ENCODE results near the gene MAPK4.

MAPK4 gene

GRCh38 chr18:50748243-50749229, 188.6 kb downstream of the MAPK4 start:
- Histone ChIP-seq H3K4me3 (ENCODE audit: low read depth in 1 of 2, low read length in 2 of 2) (no peak overlapping the region), H3K36me3 (ENCODE audit: control insufficient read depth in 1 of 2, insufficient read depth in 2 of 2, low read length in 2 of 2) (no peaks in the 10 kb centered on the region), H3K27ac (ENCODE audit: low read length) (no peak overlapping the region), H3K9me3 (ENCODE audit: control insufficient read depth in 1 of 2, low read length in 2 of 2) (no peaks in the 10 kb centered on the region), H3K27me3 (ENCODE audit: low read depth, low read length) (no peaks in the 10 kb centered on the region), H3K4me1 (ENCODE audit: control insufficient read depth in 1 of 2, insufficient read depth in 2 of 2, low read length in 2 of 2) (no peaks in the 10 kb centered on the region)

GRCh38 chr18:50749421-50749820, 189.5 kb downstream of the MAPK4 start:
- Histone ChIP-seq H3K27ac (ENCODE audit: low read length) (no peak overlapping the region), H3K4me3 (ENCODE audit: low read depth in 1 of 2, low read length in 2 of 2) (no peak overlapping the region), H3K27me3 (ENCODE audit: low read depth, low read length) (no peaks in the 10 kb centered on the region), H3K9me3 (ENCODE audit: control insufficient read depth in 1 of 2, low read length in 2 of 2) (no peaks in the 10 kb centered on the region), H3K4me1 (ENCODE audit: control insufficient read depth in 1 of 2, insufficient read depth in 2 of 2, low read length in 2 of 2) (no peaks in the 10 kb centered on the region), H3K36me3 (ENCODE audit: control insufficient read depth in 1 of 2, insufficient read depth in 2 of 2, low read length in 2 of 2) (no peaks in the 10 kb centered on the region)

- Histone ChIP-seq H3K27ac (ENCODE audit: low read length) (no peak overlapping the region), H3K4me1 (ENCODE audit: control insufficient read depth in 1 of 2, insufficient read depth in 2 of 2, low read length in 2 of 2) (no peaks in the 10 kb centered on the region), H3K27me3 (ENCODE audit: low read depth, low read length) (no peaks in the 10 kb centered on the region), H3K4me3 (ENCODE audit: low read depth in 1 of 2, low read length in 2 of 2) (no peak overlapping the region), H3K9me3 (ENCODE audit: control insufficient read depth in 1 of 2, low read length in 2 of 2) (no peaks in the 10 kb centered on the region), H3K36me3 (ENCODE audit: control insufficient read depth in 1 of 2, insufficient read depth in 2 of 2, low read length in 2 of 2) (no peaks in the 10 kb centered on the region)
Observed at GRCh38 chr18:50749945-50750344, 190.1 kb downstream of the MAPK4 start.

GRCh38 chr18:50750546-50750945, 190.7 kb downstream of the MAPK4 start:
- H3K36me3 ChIP-seq (ENCODE audit: control insufficient read depth in 1 of 2, insufficient read depth in 2 of 2, low read length in 2 of 2) = no peaks in the 10 kb centered on the region
- no peak overlapping the region for H3K4me3 ChIP-seq (ENCODE audit: low read depth in 1 of 2, low read length in 2 of 2)
- H3K4me1 ChIP-seq (ENCODE audit: control insufficient read depth in 1 of 2, insufficient read depth in 2 of 2, low read length in 2 of 2) = no peaks in the 10 kb centered on the region

GRCh38 chr18:50751490-50751889, 191.6 kb downstream of the MAPK4 start:
- Histone ChIP-seq H3K27me3 (ENCODE audit: low read depth, low read length) (no peaks in the 10 kb centered on the region), H3K4me1 (ENCODE audit: control insufficient read depth in 1 of 2, insufficient read depth in 2 of 2, low read length in 2 of 2) (no peaks in the 10 kb centered on the region), H3K9me3 (ENCODE audit: control insufficient read depth in 1 of 2, low read length in 2 of 2) (no peaks in the 10 kb centered on the region), H3K36me3 (ENCODE audit: control insufficient read depth in 1 of 2, insufficient read depth in 2 of 2, low read length in 2 of 2) (no peaks in the 10 kb centered on the region), H3K4me3 (ENCODE audit: low read depth in 1 of 2, low read length in 2 of 2) (no peak overlapping the region), H3K27ac (ENCODE audit: low read length) (no peak overlapping the region)

More at GRCh38 chr18:50750546-50750945, 190.7 kb downstream of the MAPK4 start:
- Histone ChIP-seq H3K27me3 (ENCODE audit: low read depth, low read length) (no peaks in the 10 kb centered on the region), H3K9me3 (ENCODE audit: control insufficient read depth in 1 of 2, low read length in 2 of 2) (no peaks in the 10 kb centered on the region), H3K27ac (ENCODE audit: low read length) (no peak overlapping the region)

GRCh38 chr18:50751947-50752346, 192.1 kb downstream of the MAPK4 start:
- H3K4me3 ChIP-seq (ENCODE audit: low read depth in 1 of 2, low read length in 2 of 2) = no peak overlapping the region
- no peaks in the 10 kb centered on the region for H3K9me3 ChIP-seq (ENCODE audit: control insufficient read depth in 1 of 2, low read length in 2 of 2)
- H3K36me3 ChIP-seq (ENCODE audit: control insufficient read depth in 1 of 2, insufficient read depth in 2 of 2, low read length in 2 of 2) = no peaks in the 10 kb centered on the region
- no peaks in the 10 kb centered on the region for H3K27me3 ChIP-seq (ENCODE audit: low read depth, low read length)
- no peak overlapping the region for H3K27ac ChIP-seq (ENCODE audit: low read length)
- no peaks in the 10 kb centered on the region for H3K4me1 ChIP-seq (ENCODE audit: control insufficient read depth in 1 of 2, insufficient read depth in 2 of 2, low read length in 2 of 2)

GRCh38 chr18:50753311-50753710, 193.4 kb downstream of the MAPK4 start:
- no peaks in the 10 kb centered on the region for H3K27me3 ChIP-seq (ENCODE audit: low read depth, low read length)
- no peaks in the 10 kb centered on the region for H3K9me3 ChIP-seq (ENCODE audit: control insufficient read depth in 1 of 2, low read length in 2 of 2)
- no peaks in the 10 kb centered on the region for H3K36me3 ChIP-seq (ENCODE audit: control insufficient read depth in 1 of 2, insufficient read depth in 2 of 2, low read length in 2 of 2)
- no peak overlapping the region for H3K27ac ChIP-seq (ENCODE audit: low read length)
- no peak overlapping the region for H3K4me3 ChIP-seq (ENCODE audit: low read depth in 1 of 2, low read length in 2 of 2)
- H3K4me1 ChIP-seq (ENCODE audit: control insufficient read depth in 1 of 2, insufficient read depth in 2 of 2, low read length in 2 of 2) = no peaks in the 10 kb centered on the region

GRCh38 chr18:50754297-50754696, 194.4 kb downstream of the MAPK4 start:
- Histone ChIP-seq H3K27me3 (ENCODE audit: low read depth, low read length) (no peaks in the 10 kb centered on the region), H3K4me3 (ENCODE audit: low read depth in 1 of 2, low read length in 2 of 2) (no peak overlapping the region), H3K4me1 (ENCODE audit: control insufficient read depth in 1 of 2, insufficient read depth in 2 of 2, low read length in 2 of 2) (no peaks in the 10 kb centered on the region), H3K9me3 (ENCODE audit: control insufficient read depth in 1 of 2, low read length in 2 of 2) (no peaks in the 10 kb centered on the region), H3K27ac (ENCODE audit: low read length) (no peak overlapping the region), H3K36me3 (ENCODE audit: control insufficient read depth in 1 of 2, insufficient read depth in 2 of 2, low read length in 2 of 2) (no peaks in the 10 kb centered on the region)

- Histone ChIP-seq H3K36me3 (ENCODE audit: control insufficient read depth in 1 of 2, insufficient read depth in 2 of 2, low read length in 2 of 2) (no peaks in the 10 kb centered on the region), H3K27ac (ENCODE audit: low read length) (no peak overlapping the region), H3K27me3 (ENCODE audit: low read depth, low read length) (no peaks in the 10 kb centered on the region), H3K9me3 (ENCODE audit: control insufficient read depth in 1 of 2, low read length in 2 of 2) (no peaks in the 10 kb centered on the region), H3K4me3 (ENCODE audit: low read depth in 1 of 2, low read length in 2 of 2) (no peak overlapping the region), H3K4me1 (ENCODE audit: control insufficient read depth in 1 of 2, insufficient read depth in 2 of 2, low read length in 2 of 2) (no peaks in the 10 kb centered on the region)
Observed at GRCh38 chr18:50757358-50757757, 197.5 kb downstream of the MAPK4 start.

- Histone ChIP-seq H3K9me3 (ENCODE audit: control insufficient read depth in 1 of 2, low read length in 2 of 2) (peaks cover 15 to 25% of the 10 kb centered on the region in 2 donors), H3K27me3 (ENCODE audit: low read depth, low read length) (no peaks in the 10 kb centered on the region), H3K27ac (ENCODE audit: low read length) (no peak overlapping the region), H3K4me3 (ENCODE audit: low read depth in 1 of 2, low read length in 2 of 2) (no peak overlapping the region), H3K36me3 (ENCODE audit: control insufficient read depth in 1 of 2, insufficient read depth in 2 of 2, low read length in 2 of 2) (no peaks in the 10 kb centered on the region), H3K4me1 (ENCODE audit: control insufficient read depth in 1 of 2, insufficient read depth in 2 of 2, low read length in 2 of 2) (no peaks in the 10 kb centered on the region)
Observed at GRCh38 chr18:50769463-50769862, 209.6 kb downstream of the MAPK4 start.

- no peaks in the 10 kb centered on the region for H3K36me3 ChIP-seq (ENCODE audit: control insufficient read depth in 1 of 2, insufficient read depth in 2 of 2, low read length in 2 of 2)
- H3K4me3 ChIP-seq (ENCODE audit: low read depth in 1 of 2, low read length in 2 of 2) = no peak overlapping the region
Observed at GRCh38 chr18:50775207-50775606, 215.3 kb downstream of the MAPK4 start.

More at GRCh38 chr18:50775207-50775606, 215.3 kb downstream of the MAPK4 start:
- Histone ChIP-seq H3K4me1 (ENCODE audit: control insufficient read depth in 1 of 2, insufficient read depth in 2 of 2, low read length in 2 of 2) (no peaks in the 10 kb centered on the region), H3K27me3 (ENCODE audit: low read depth, low read length) (no peaks in the 10 kb centered on the region), H3K9me3 (ENCODE audit: control insufficient read depth in 1 of 2, low read length in 2 of 2) (peaks cover 0 to under 1% of the 10 kb centered on the region in 2 donors), H3K27ac (ENCODE audit: low read length) (no peak overlapping the region)

Data from muscle layer of duodenum (tissue), 2 donors.